Endothelial cell (in vitro differentiated cells): ENCODE data around the gene MRPL19. TPM values are rescaled to one million over a fixed set of nuclear protein-coding genes. Genes with fewer than 3 reads are reported as not detected.

Source experiments
- DNase-seq: peaks from one replicate; pipeline ENCODE4 v3.0.0; 2021; ENCODE audit warnings: low spot score
- H3K27ac Mint-ChIP-seq: one replicate; pipeline ENCODE4 v1.8.0; 2021; ENCODE audit warnings: mixed read lengths, inconsistent platforms; ENCODE audit not compliant: unreplicated experiment
- H3K27me3 Mint-ChIP-seq: one replicate; pipeline ENCODE4 v1.8.0; 2021; ENCODE audit warnings: mild to moderate bottlenecking, moderate library complexity, mixed read lengths, inconsistent platforms; ENCODE audit not compliant: unreplicated experiment
- H3K36me3 Mint-ChIP-seq: one replicate; pipeline ENCODE4 v1.8.0; 2021; ENCODE audit warnings: mild to moderate bottlenecking, low read depth, mixed read lengths, inconsistent platforms; ENCODE audit not compliant: unreplicated experiment
- H3K4me1 Mint-ChIP-seq: one replicate; pipeline ENCODE4 v1.8.0; 2021; ENCODE audit warnings: mild to moderate bottlenecking, mixed read lengths, inconsistent platforms; ENCODE audit not compliant: unreplicated experiment
- H3K4me3 Mint-ChIP-seq: one replicate; pipeline ENCODE4 v1.8.0; 2021; ENCODE audit warnings: mild to moderate bottlenecking, mixed read lengths, inconsistent platforms; ENCODE audit not compliant: unreplicated experiment
- H3K9me3 Mint-ChIP-seq: one replicate; pipeline ENCODE4 v1.8.0; 2021; ENCODE audit warnings: mixed read lengths, inconsistent platforms; ENCODE audit not compliant: unreplicated experiment
- total RNA-seq: library from RNA; stranded (reverse); fragmentation: NEBNext Ultra II Directional; extraction: Animal tissue kit (Norgen Biotek cat#: 25700); gene quantifications from one replicate; pipeline ENCODE4 v1.2.1, GENCODE V29; 2021; ENCODE audit not compliant: unreplicated experiment
- TF ChIP-seq, protein P1 (sequence below): fragments of 200-600 bp; sonication (generic); IDR thresholded peaks from one replicate; pipeline ENCODE4 v1.5.0; 2021; ENCODE audit warnings: antibody characterized with exemption; ENCODE audit not compliant: unreplicated experiment

The MRPL19 gene
- total RNA-seq, 1 donor from 2014 or later = 40.1 TPM

- Mint-ChIP-seq H3K4me3 (no peak overlapping the region), H3K36me3 (no peaks in the 10 kb centered on the region), H3K27me3 (peaks cover 1% of the 10 kb centered on the region), H3K9me3 (no peaks in the 10 kb centered on the region), H3K4me1 (no peaks in the 10 kb centered on the region), H3K27ac (no peak overlapping the region)
- TF ChIP-seq, protein P1, sequence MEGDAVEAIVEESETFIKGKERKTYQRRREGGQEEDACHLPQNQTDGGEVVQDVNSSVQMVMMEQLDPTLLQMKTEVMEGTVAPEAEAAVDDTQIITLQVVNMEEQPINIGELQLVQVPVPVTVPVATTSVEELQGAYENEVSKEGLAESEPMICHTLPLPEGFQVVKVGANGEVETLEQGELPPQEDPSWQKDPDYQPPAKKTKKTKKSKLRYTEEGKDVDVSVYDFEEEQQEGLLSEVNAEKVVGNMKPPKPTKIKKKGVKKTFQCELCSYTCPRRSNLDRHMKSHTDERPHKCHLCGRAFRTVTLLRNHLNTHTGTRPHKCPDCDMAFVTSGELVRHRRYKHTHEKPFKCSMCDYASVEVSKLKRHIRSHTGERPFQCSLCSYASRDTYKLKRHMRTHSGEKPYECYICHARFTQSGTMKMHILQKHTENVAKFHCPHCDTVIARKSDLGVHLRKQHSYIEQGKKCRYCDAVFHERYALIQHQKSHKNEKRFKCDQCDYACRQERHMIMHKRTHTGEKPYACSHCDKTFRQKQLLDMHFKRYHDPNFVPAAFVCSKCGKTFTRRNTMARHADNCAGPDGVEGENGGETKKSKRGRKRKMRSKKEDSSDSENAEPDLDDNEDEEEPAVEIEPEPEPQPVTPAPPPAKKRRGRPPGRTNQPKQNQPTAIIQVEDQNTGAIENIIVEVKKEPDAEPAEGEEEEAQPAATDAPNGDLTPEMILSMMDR = peak; percentile 90
- DNase-seq = peak; percentile 87
Measured at GRCh38 chr2:75627902-75628504, 18.6 kb upstream of the MRPL19 start.

GRCh38 chr2:75632091-75632701, 14.4 kb upstream of the MRPL19 start:
- Mint-ChIP-seq H3K4me1 (no peaks in the 10 kb centered on the region), H3K36me3 (no peaks in the 10 kb centered on the region), H3K27ac (no peak overlapping the region), H3K4me3 (no peak overlapping the region), H3K9me3 (no peaks in the 10 kb centered on the region), H3K27me3 (peaks cover 1% of the 10 kb centered on the region)
- no peak for DNase-seq
- TF ChIP-seq, protein P1 = no peak

DNA sequence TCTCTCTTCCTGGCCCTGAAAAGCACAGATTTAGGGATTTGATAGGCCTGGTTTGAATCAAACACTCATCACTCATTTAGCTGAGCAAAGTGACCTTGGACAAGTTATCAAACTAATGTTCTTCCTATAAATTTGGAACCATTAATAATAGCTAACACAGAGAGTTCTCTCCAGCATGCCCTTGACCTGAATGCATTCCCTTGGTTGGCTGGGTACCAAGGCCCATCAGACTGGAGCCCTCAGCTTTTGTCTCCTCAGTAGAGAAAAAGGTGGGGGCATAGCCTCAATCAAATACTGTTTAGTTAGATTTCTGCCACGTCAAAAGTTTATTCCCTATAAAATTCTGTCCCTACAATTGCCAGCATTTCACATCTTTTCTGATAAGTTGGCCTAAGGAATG, 13.8 kb upstream of the MRPL19 start:
- Mint-ChIP-seq H3K4me1 (no peaks in the 10 kb centered on the region), H3K27me3 (peaks cover 3% of the 10 kb centered on the region), H3K27ac (no peak overlapping the region), H3K9me3 (no peaks in the 10 kb centered on the region), H3K4me3 (no peak overlapping the region), H3K36me3 (no peaks in the 10 kb centered on the region)
- TF ChIP-seq, protein P1 = no peak
- DNase-seq = no peak

DNA sequence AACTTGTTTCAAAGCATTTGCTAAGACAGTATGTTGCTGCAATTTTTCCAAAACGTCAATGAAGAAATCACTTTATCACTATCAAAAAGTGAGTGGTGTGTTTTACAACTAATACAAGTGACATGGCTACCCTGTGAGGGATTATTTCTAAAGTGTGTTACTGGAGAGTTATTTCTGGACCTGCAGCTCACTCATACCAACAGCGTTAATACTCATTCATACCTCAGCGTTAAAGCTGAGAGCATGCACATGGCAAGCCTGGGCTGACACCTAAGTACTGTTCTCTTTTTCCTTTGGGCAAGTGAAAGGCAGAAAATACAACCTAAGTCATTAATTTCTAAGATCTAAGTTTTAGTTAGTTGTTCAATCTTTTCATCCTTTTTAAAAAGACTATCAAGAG, 13.0 kb upstream of the MRPL19 start:
- H3K4me3 Mint-ChIP-seq = no peak overlapping the region
- no peaks in the 10 kb centered on the region for H3K9me3 Mint-ChIP-seq
- H3K27ac Mint-ChIP-seq = no peak overlapping the region
- DNase-seq = no peak
- TF ChIP-seq, protein P1 = no peak
- no peaks in the 10 kb centered on the region for H3K36me3 Mint-ChIP-seq
- H3K27me3 Mint-ChIP-seq = peaks cover 3% of the 10 kb centered on the region
- no peaks in the 10 kb centered on the region for H3K4me1 Mint-ChIP-seq

- H3K36me3 Mint-ChIP-seq = no peaks in the 10 kb centered on the region
- DNase-seq = no peak
- TF ChIP-seq, protein P1 = no peak
- H3K9me3 Mint-ChIP-seq = no peaks in the 10 kb centered on the region
- H3K4me1 Mint-ChIP-seq = no peaks in the 10 kb centered on the region
- peaks cover 3% of the 10 kb centered on the region for H3K27me3 Mint-ChIP-seq
- no peak overlapping the region for H3K27ac Mint-ChIP-seq
- H3K4me3 Mint-ChIP-seq = no peak overlapping the region
Measured at GRCh38 chr2:75634945-75635344, 11.6 kb upstream of the MRPL19 start.
